AG04449 (cell line): ENCODE data around the gene SLC27A2.
"Not testable (repeated sequence)": the region's sequence is repeated elsewhere in the genome, so short reads cannot be mapped to it uniquely, and the experiment has no call there.

Experiments
- CTCF ChIA-PET: fragments of 350-600 bp; formaldehyde crosslinking; extraction: SDS; loops from one replicate; lab custom pipeline; 2021; ENCODE audit warnings: antibody characterized with exemption; lab: Yijun Ruan, JAX
- POLR2A ChIA-PET: fragments of 400-600, 350-600 bp; formaldehyde crosslinking; extraction: SDS; loops from one replicate; lab custom pipeline; 2020; ENCODE audit warnings: antibody characterized with exemption, inconsistent platforms; lab: Yijun Ruan, JAX
- DNase-seq: peaks from one replicate; pipeline ENCODE4 v3.0.0-alpha.2; 2010; ENCODE audit warnings: low read depth, low spot score
- H3K4me3 ChIP-seq: 2 replicates; pipeline ENCODE4 v1.5.1; 2011; ENCODE audit warnings: low read depth, mild to moderate bottlenecking, control low read depth, low read length
- CTCF ChIP-seq: IDR thresholded peaks from one replicate; pipeline ENCODE4 v1.5.1; 2011; ENCODE audit warnings: mild to moderate bottlenecking, moderate library complexity, low read length, control low read depth, inconsistent platforms; ENCODE audit not compliant: insufficient read depth; ENCODE audit errors: missing control alignments

The SLC27A2 gene

GRCh38 chr15:50186090-50186489 is 4.1 kb downstream of the SLC27A2 start:
- TF ChIP-seq CTCF = no peak
- POLR2A ChIA-PET = no interaction called here
- no peak for DNase-seq
- CTCF ChIA-PET = interaction anchor here (1.1 kb wide), 1 partner anchor 33 kb away, joined by 3 read pairs; no protein-coding TSS in a partner anchor
- H3K4me3 ChIP-seq = no peak overlapping the region

- POLR2A ChIA-PET = no interaction called here
- DNase-seq = no peak
- no peak overlapping the region for H3K4me3 ChIP-seq
- CTCF ChIA-PET = interaction anchor here (1.1 to 1.3 kb wide), 2 partner anchors 12 to 32 kb away, joined by 3 to 5 read pairs; no protein-coding TSS in a partner anchor
- TF ChIP-seq CTCF = no peak
Observed at GRCh38 chr15:50186752-50187151, 4.8 kb downstream of the SLC27A2 start.

- TF ChIP-seq CTCF = no peak
- ChIA-PET CTCF (interaction anchor here (1.1 to 1.3 kb wide), 2 partner anchors 11 to 32 kb away, joined by 3 to 5 read pairs; no protein-coding TSS in a partner anchor), POLR2A (interaction anchor here (0.7 kb wide), 1 partner anchor 137 kb away, joined by 3 read pairs; no protein-coding TSS in a partner anchor)
- no peak overlapping the region for H3K4me3 ChIP-seq
- DNase-seq = no peak
Observed at GRCh38 chr15:50187525-50187924, 5.5 kb downstream of the SLC27A2 start.

- H3K4me3 ChIP-seq = no peak overlapping the region
- no peak for TF ChIP-seq CTCF
- POLR2A ChIA-PET = interaction anchor here (0.7 kb wide), 1 partner anchor 137 kb away, joined by 3 read pairs; no protein-coding TSS in a partner anchor
- CTCF ChIA-PET = interaction anchor here (1.3 kb wide), 1 partner anchor 11 kb away, joined by 5 read pairs; no protein-coding TSS in a partner anchor
- DNase-seq = no peak
Observed at GRCh38 chr15:50187997-50188396, 6.0 kb downstream of the SLC27A2 start.

- H3K4me3 ChIP-seq, POLR2A ChIA-PET, DNase-seq, CTCF ChIA-PET: not testable (repeated sequence)
Observed at GRCh38 chr15:50188793-50189192, 6.8 kb downstream of the SLC27A2 start.

- no peak for TF ChIP-seq CTCF
- H3K4me3 ChIP-seq = no peak overlapping the region
- ChIA-PET POLR2A (no interaction called here), CTCF (no interaction called here)
- no peak for DNase-seq
Observed at GRCh38 chr15:50189633-50190032, 7.6 kb downstream of the SLC27A2 start.

GRCh38 chr15:50190166-50190570 is 8.2 kb downstream of the SLC27A2 start:
- no peak for TF ChIP-seq CTCF
- no peak for DNase-seq
- CTCF ChIA-PET = no interaction called here
- no peak overlapping the region for H3K4me3 ChIP-seq
- POLR2A ChIA-PET = no interaction called here
